NT2/D1 (cell line): ENCODE measurements around the gene STK17A.

Source experiments
- YY1 ChIP-seq: IDR thresholded peaks from 2 replicates; pipeline ENCODE4 v1.6.1; 2011; ENCODE audit not compliant: insufficient read length, insufficient read depth
- ZNF274 ChIP-seq: IDR thresholded peaks from 2 replicates; pipeline ENCODE4 v1.6.1; 2011; ENCODE audit warnings: mild to moderate bottlenecking, low read depth, low read length

- no peak for TF ChIP-seq YY1
- TF ChIP-seq ZNF274: no peak
Measured at GRCh38 chr7:43546231-43546630, 36.7 kb upstream of the STK17A start.
